Ovary (tissue), 9 donors: ENCODE data around the gene SPR. TPM values are rescaled to one million over a fixed set of nuclear protein-coding genes. Genes with fewer than 3 reads are reported as not detected.
"Not testable (repeated sequence)": the region's sequence is repeated elsewhere in the genome, so short reads cannot be mapped to it uniquely, and the experiment has no call there.

Experiments
- DNase-seq, 5 donors: peaks; one replicate each; pipeline ENCODE4 v3.0.0-alpha.2; 2019 to 2020
- H3K27ac ChIP-seq, 2 donors: fragments of 200-600 bp; one replicate each; pipeline versions ENCODE4 v1.5.1 to v1.8.0; 2019 to 2022
- H3K27me3 ChIP-seq: fragments of 200-600 bp; one replicate; pipeline ENCODE4 v1.8.0; 2022
- H3K36me3 ChIP-seq: fragments of 200-600 bp; sonication (generic); one replicate; pipeline ENCODE4 v1.5.1; 2019
- H3K4me1 ChIP-seq: one replicate; pipeline ENCODE4 v1.8.1; 2013; ENCODE audit warnings: mild to moderate bottlenecking, moderate library complexity; ENCODE audit not compliant: insufficient read depth
- H3K4me3 ChIP-seq: fragments of 200-600 bp; sonication (generic); one replicate; pipeline ENCODE4 v1.5.1; 2017
- H3K9me3 ChIP-seq, 2 donors: fragments of 200-600 bp in 1 of 2; sonication (generic) in 1 of 2; one replicate each; pipeline versions ENCODE4 v1.5.1 to v1.8.1; 2013 to 2019; ENCODE audit warnings: mild to moderate bottlenecking in 1 of 2, moderate library complexity in 1 of 2
- CTCF ChIP-seq, 3 donors: fragments of 450-650 bp in 2 of 3; fragments of 200-600 bp in 1 of 3; IDR thresholded peaks; one replicate each; pipeline versions ENCODE4 v1.5.1 to v1.8.0; 2016 to 2022; ENCODE audit warnings: antibody characterized with exemption in 3 of 3, mild to moderate bottlenecking in 1 of 3
- EP300 ChIP-seq: sonication (generic); formaldehyde crosslinking; IDR thresholded peaks from one replicate; pipeline ENCODE4 v1.6.1; 2017; ENCODE audit warnings: antibody characterized with exemption
- POLR2A ChIP-seq: fragments of 450-650 bp; IDR thresholded peaks from one replicate; pipeline ENCODE4 v1.6.1; 2017; ENCODE audit warnings: antibody characterized with exemption, mild to moderate bottlenecking, moderate library complexity
- WGBS, 3 donors: extraction: QIAGEN DNeasy Blood & Tissue Kit in 1 of 3; methylation state at CpG; one replicate each; pipeline versions ENCODE4 v1.1.5 to v1.1.7; 2013 to 2017; 5-methylcytosine and 5-hydroxymethylcytosine counted together
- intact Hi-C, 4 donors: fragments of 100-400 bp; cut with DNase I; formaldehyde crosslinking; loops; one replicate each; pipeline versions ENCODE4 v1.11.0 to v1.15.1; 2022 to 2023
- polyA plus RNA-seq, 2 donors: library from polyadenylated mRNA; stranded (reverse); fragments of 200-250 nt in 1 of 2; fragments of 350-450 nt in 1 of 2; fragmentation: Illumina TruSeq in 1 of 2; extraction: RNeasy Lipid Tissue Mini Kit (QIAGEN cat#74804) in 1 of 2; gene quantifications; one replicate each; pipeline ENCODE4 v1.2.3, GENCODE V29; 2013 to 2014
- total RNA-seq, 7 donors: library from RNA; depleted of rRNA in 2 of 7; stranded (reverse); fragments of >200 nt in 2 of 7; fragmentation: NEBNext Ultra II Directional in 3 of 7; extraction: Animal tissue kit (Norgen Biotek cat#: 25700) in 3 of 7; gene quantifications; one replicate each; pipeline versions ENCODE4 v1.1.0 to v1.2.4, GENCODE V29; 2016 to 2023
- donor health status: DM: no; HTN: no; CAD: no; lungs with moderate emphysema.
- donor health status: DM: no; HTN: no; CAD: no.
- donor health status: Bipolar disorder and iron deficiency.
- donor health status: DM: yes; HTN: yes; CAD: no.
- donor health status: DM: no; HTN: no; CAD: no.
- donor health status: DM: yes; HTN: yes; CAD: no.

SPR gene
- total and polyA plus RNA-seq, 9 donors, result 9.3 to 36.2 (median 18.5) TPM

DNA sequence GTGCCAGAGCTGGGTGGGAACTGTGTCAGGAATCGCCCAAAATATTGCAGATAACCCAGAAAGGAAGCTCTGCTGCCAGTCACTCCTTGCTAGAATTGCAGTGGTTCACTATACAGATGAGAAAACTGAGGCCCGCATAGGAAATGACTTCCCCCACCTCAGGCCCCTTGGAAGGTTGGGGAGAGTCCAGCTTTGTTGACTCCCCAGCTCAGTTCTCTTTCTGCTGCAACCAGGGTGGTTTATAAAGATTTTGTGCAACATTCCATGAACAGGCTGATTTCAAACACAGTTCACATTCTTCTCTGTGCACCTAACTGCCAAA is 11.3 kb downstream of the SPR start:
- H3K27me3 ChIP-seq, result no peaks in the 10 kb centered on the region
- intact Hi-C loops, result loop anchor here in 1 of 4 donors (10.0 kb wide), 1 partner anchor 186 kb away; no protein-coding TSS in a partner anchor

GRCh38 chr2:72900191-72900825 is 13.1 kb downstream of the SPR start:
- Histone ChIP-seq H3K36me3 (no peaks in the 10 kb centered on the region), H3K27me3 (no peaks in the 10 kb centered on the region), H3K27ac (no peak overlapping the region), H3K9me3 (no peaks in the 10 kb centered on the region), H3K4me3 (no peak overlapping the region), H3K4me1 (no peaks in the 10 kb centered on the region)
- intact Hi-C loops, result no loop called here
- DNase-seq, result no peak
- WGBS, 3 donors, result 68 to 88% (median 83%) methylated on average over 5 of the region's 5 CpGs
- TF ChIP-seq CTCF (IDR thresholded peaks at IDR 0.05) (no peak), EP300 (no peak), POLR2A (no peak)

More for the DNA sequence above, 11.3 kb downstream of the SPR start:
- no peak for DNase-seq
- Histone ChIP-seq H3K9me3 (no peaks in the 10 kb centered on the region), H3K4me3 (no peak overlapping the region), H3K4me1 (no peaks in the 10 kb centered on the region), H3K36me3 (no peaks in the 10 kb centered on the region), H3K27ac (no peak overlapping the region)
- WGBS, 3 donors, result 67 to 75% (median 68%) methylated on average over 2 of the region's 2 CpGs
- TF ChIP-seq CTCF (IDR thresholded peaks at IDR 0.05) (no peak), POLR2A (no peak), EP300 (no peak)

DNA sequence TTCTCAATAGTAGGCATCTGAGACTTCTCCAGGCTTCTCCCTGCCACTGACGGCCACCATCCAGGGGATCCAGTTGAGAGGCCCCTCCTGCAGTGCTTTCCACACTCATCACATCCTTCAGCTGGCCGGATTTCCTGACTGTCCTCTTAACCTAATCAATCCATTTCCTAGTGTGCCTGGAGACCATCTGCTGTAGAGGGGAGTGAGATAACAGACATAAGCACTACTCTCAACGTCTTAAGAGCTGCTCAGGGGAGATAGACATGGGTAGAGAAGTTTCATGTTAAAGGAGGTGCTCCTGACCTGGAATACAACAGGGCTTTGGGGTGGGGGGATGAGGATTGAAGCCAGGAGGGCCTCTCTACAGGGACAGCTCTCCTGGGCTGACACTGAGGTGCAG is 14.2 kb downstream of the SPR start:
- Histone ChIP-seq H3K4me1 (no peaks in the 10 kb centered on the region), H3K9me3 (peaks cover 0 to 3% of the 10 kb centered on the region in 2 donors), H3K27ac (no peak overlapping the region), H3K4me3 (no peak overlapping the region), H3K36me3 (no peaks in the 10 kb centered on the region), H3K27me3 (no peaks in the 10 kb centered on the region)
- no peak for DNase-seq
- WGBS, 3 donors, result 20 to 37% (median 34%) methylated on average over 3 of the region's 3 CpGs
- intact Hi-C loops, result no loop called here
- TF ChIP-seq CTCF (IDR thresholded peaks at IDR 0.05), result no peak
- no peak for TF ChIP-seq POLR2A
- no peak for TF ChIP-seq EP300

DNA sequence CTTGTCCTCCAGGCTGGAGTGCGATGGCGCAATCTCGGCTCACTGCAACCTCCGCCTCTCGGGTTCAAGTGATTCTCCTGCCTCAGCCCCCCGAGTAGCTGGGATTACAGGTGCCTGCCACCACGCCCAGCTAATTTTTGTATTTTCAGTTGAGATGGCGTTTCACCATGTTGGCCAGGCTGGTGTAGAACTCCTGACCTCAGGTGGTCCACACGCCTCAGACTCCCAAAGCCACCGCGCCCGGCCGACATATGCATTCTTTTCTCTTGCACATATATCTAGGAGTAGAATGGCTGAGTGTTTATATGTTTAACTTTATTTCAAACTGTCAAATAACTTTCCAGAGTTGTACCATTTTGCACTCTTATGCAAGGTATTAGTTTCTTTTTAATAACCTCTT is 20.2 kb downstream of the SPR start:
- H3K27me3 ChIP-seq, H3K4me1 ChIP-seq, H3K9me3 ChIP-seq, DNase-seq, H3K27ac ChIP-seq, intact Hi-C loops, H3K36me3 ChIP-seq, H3K4me3 ChIP-seq: not testable (repeated sequence)
- 86 to 94% (median 91%) methylated on average over 13 of the region's 13 CpGs for WGBS, 3 donors

GRCh38 chr2:72908741-72909140 is 21.5 kb downstream of the SPR start:
- no peaks in the 10 kb centered on the region for H3K36me3 ChIP-seq
- H3K9me3 ChIP-seq, result peaks cover 0 to 6% of the 10 kb centered on the region in 2 donors
- intact Hi-C loops, result no loop called here
- no peaks in the 10 kb centered on the region for H3K27me3 ChIP-seq
- no peak overlapping the region for H3K4me3 ChIP-seq
- H3K27ac ChIP-seq, result no peak overlapping the region
- H3K4me1 ChIP-seq, result no peaks in the 10 kb centered on the region
- 78 to 80% (median 80%) methylated on average over 3 of the region's 3 CpGs for WGBS, 3 donors
- TF ChIP-seq EP300, result no peak
- no peak for TF ChIP-seq CTCF (IDR thresholded peaks at IDR 0.05)
- TF ChIP-seq POLR2A, result no peak
- DNase-seq, result no peak
